CD8-positive, alpha-beta memory T cell (primary cell): ENCODE data around the gene UQCC2. TPM values are rescaled to one million over a fixed set of nuclear protein-coding genes. Genes with fewer than 3 reads are reported as not detected.

ENCODE experiments used
- CTCF ChIA-PET: fragments of 350-600 bp; sonication (Branson Sonifier 250); formaldehyde crosslinking; loops from one replicate; lab custom pipeline; 2021; ENCODE audit warnings: antibody characterized with exemption; lab: Charles Lee
- POLR2A ChIA-PET: fragments of 350-600 bp; sonication (Branson Sonifier 250); formaldehyde crosslinking; loops from one replicate; lab custom pipeline; 2021; ENCODE audit warnings: antibody characterized with exemption; lab: Charles Lee
- DNase-seq, 5 donors: peaks; one replicate each; pipeline versions ENCODE4 v3.0.0 to v3.0.0-alpha.2; 2020 to 2022; ENCODE audit warnings: mixed read lengths in 1 of 5
- H3K27ac ChIP-seq: one replicate; pipeline ENCODE4 v1.7.0; 2013; ENCODE audit warnings: low read depth, mild to moderate bottlenecking, low read length, moderate library complexity
- H3K27me3 ChIP-seq: 2 replicates; pipeline ENCODE4 v1.7.0; 2013; ENCODE audit warnings: low read length, mild to moderate bottlenecking; ENCODE audit not compliant: insufficient read depth, poor library complexity, severe bottlenecking
- H3K36me3 ChIP-seq: 2 replicates; pipeline ENCODE4 v1.7.0; 2013; ENCODE audit warnings: mild to moderate bottlenecking, low read length, moderate library complexity; ENCODE audit not compliant: insufficient read depth
- H3K4me1 ChIP-seq: 2 replicates; pipeline ENCODE4 v1.7.0; 2013; ENCODE audit warnings: mild to moderate bottlenecking, low read length, moderate library complexity; ENCODE audit not compliant: insufficient read depth
- H3K4me3 ChIP-seq: 2 replicates; pipeline ENCODE4 v1.7.0; 2013; ENCODE audit warnings: mild to moderate bottlenecking, low read length
- H3K9me3 ChIP-seq: 2 replicates; pipeline ENCODE4 v1.7.0; 2013; ENCODE audit warnings: mild to moderate bottlenecking, low read length
- H3K27ac Mint-ChIP-seq, 8 donors: one replicate each; pipeline ENCODE4 v1.8.0; 2020 to 2021; ENCODE audit warnings: mixed read lengths in 8 of 8, mild to moderate bottlenecking in 6 of 8, inconsistent platforms in 3 of 8, moderate library complexity in 3 of 8
- H3K27me3 Mint-ChIP-seq, 2 donors: one replicate each; pipeline ENCODE4 v1.8.0; 2020 to 2021; ENCODE audit warnings: mixed read lengths in 2 of 2, mild to moderate bottlenecking in 1 of 2, moderate library complexity in 1 of 2
- H3K36me3 Mint-ChIP-seq, 3 donors: one replicate each; pipeline ENCODE4 v1.8.0; 2020 to 2021; ENCODE audit warnings: mixed read lengths in 3 of 3, inconsistent platforms in 1 of 3, mild to moderate bottlenecking in 1 of 3
- H3K4me1 Mint-ChIP-seq, 3 donors: one replicate each; pipeline ENCODE4 v1.8.0; 2020 to 2021; ENCODE audit warnings: mixed read lengths in 3 of 3, inconsistent platforms in 1 of 3, mild to moderate bottlenecking in 1 of 3
- H3K4me3 Mint-ChIP-seq, 7 donors: one replicate each; pipeline ENCODE4 v1.8.0; 2020 to 2021; ENCODE audit warnings: mixed read lengths in 7 of 7, mild to moderate bottlenecking in 6 of 7, moderate library complexity in 4 of 7, inconsistent platforms in 2 of 7
- H3K9me3 Mint-ChIP-seq, 5 donors: one replicate each; pipeline ENCODE4 v1.8.0; 2020 to 2022; ENCODE audit warnings: mixed read lengths in 5 of 5, mild to moderate bottlenecking in 3 of 5, moderate library complexity in 2 of 5, inconsistent platforms in 1 of 5
- polyA plus RNA-seq: library from polyadenylated mRNA; unstranded; fragments of 300-500 nt; fragmentation: Illumina TruSeq; gene quantifications from one replicate; pipeline ENCODE4 v1.2.3, GENCODE V29; 2021
- total RNA-seq, 2 experiments: library from RNA; stranded (reverse); gene quantifications; one replicate each; pipeline ENCODE4 v1.2.3, GENCODE V29; 2021

Gene UQCC2
- total and polyA plus RNA-seq, 3 experiments from 2014 or later: 46.7 to 157 (median 150) TPM

GRCh38 chr6:33727932-33728331, 16.4 kb upstream of the UQCC2 start:
- peaks cover 14% of the 10 kb centered on the region for H3K4me1 ChIP-seq
- Mint-ChIP-seq H3K4me1 (peaks cover 5 to 8% (median 7%) of the 10 kb centered on the region in 3 donors), H3K4me3 (no peak overlapping the region), H3K9me3 (no peaks in the 10 kb centered on the region), H3K27ac (peak overlapping the region in 1 of 8 donors; percentile 72), H3K27me3 (peaks cover 8 to 34% of the 10 kb centered on the region in 2 donors), H3K36me3 (no peaks in the 10 kb centered on the region)
- DNase-seq: no peak
- no peak overlapping the region for H3K4me3 ChIP-seq
- no peaks in the 10 kb centered on the region for H3K27me3 ChIP-seq
- H3K27ac ChIP-seq: no peak overlapping the region
- H3K36me3 ChIP-seq: no peaks in the 10 kb centered on the region
- H3K9me3 ChIP-seq: no peaks in the 10 kb centered on the region
- ChIA-PET POLR2A (interaction anchor here (0.5 kb wide), 1 partner anchor 10 kb away, joined by 6 read pairs; no protein-coding TSS in a partner anchor), CTCF (interaction anchor here (0.8 kb wide), 1 partner anchor 16 kb away, joined by 4 read pairs; the partner anchor contains the start of gene UQCC2)

- H3K4me1 Mint-ChIP-seq: peaks cover 5 to 8% (median 7%) of the 10 kb centered on the region in 3 donors
- Histone ChIP-seq H3K36me3 (no peaks in the 10 kb centered on the region), H3K9me3 (no peaks in the 10 kb centered on the region), H3K4me1 (peaks cover 14% of the 10 kb centered on the region), H3K27ac (no peak overlapping the region), H3K27me3 (no peaks in the 10 kb centered on the region), H3K4me3 (no peak overlapping the region)
- H3K27me3 Mint-ChIP-seq: peaks cover 13 to 41% of the 10 kb centered on the region in 2 donors
- POLR2A ChIA-PET: no interaction called here
- CTCF ChIA-PET: no interaction called here
- no peaks in the 10 kb centered on the region for H3K36me3 Mint-ChIP-seq
- no peak for DNase-seq
- H3K9me3 Mint-ChIP-seq: no peaks in the 10 kb centered on the region
- H3K4me3 Mint-ChIP-seq: no peak overlapping the region
- H3K27ac Mint-ChIP-seq: no peak overlapping the region
Measured at GRCh38 chr6:33727126-33727525, 15.6 kb upstream of the UQCC2 start.

DNA sequence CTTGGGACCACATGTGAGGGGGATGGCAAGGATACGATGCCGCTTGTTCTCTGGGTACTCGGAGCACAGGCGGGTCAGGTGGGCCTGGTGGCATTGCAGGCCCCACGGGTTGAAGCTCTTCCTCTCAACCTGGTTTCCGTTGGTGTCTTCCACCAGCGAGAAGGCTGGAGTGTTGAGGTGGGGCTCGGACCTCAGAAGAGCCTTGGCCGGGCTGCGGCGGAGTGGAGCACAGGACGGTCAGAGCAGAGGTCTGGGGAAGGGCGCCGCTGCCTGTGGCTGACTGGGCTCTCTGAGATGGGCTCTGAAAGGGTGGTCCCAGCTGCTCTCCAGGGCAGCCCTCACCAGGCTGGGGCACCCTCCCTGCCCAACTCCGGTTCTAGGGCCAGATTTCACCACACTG, 15.2 kb upstream of the UQCC2 start:
- POLR2A ChIA-PET: no interaction called here
- CTCF ChIA-PET: interaction anchor here (1.3 kb wide), 2 partner anchors 13 to 18 kb away, joined by 4 read pairs; no protein-coding TSS in a partner anchor
- Mint-ChIP-seq H3K36me3 (no peaks in the 10 kb centered on the region), H3K4me3 (no peak overlapping the region), H3K27ac (no peak overlapping the region), H3K9me3 (no peaks in the 10 kb centered on the region), H3K4me1 (peaks cover 5 to 8% (median 7%) of the 10 kb centered on the region in 3 donors), H3K27me3 (peaks cover 14 to 42% of the 10 kb centered on the region in 2 donors)
- Histone ChIP-seq H3K4me1 (peaks cover 14% of the 10 kb centered on the region), H3K27me3 (no peaks in the 10 kb centered on the region), H3K36me3 (no peaks in the 10 kb centered on the region), H3K9me3 (no peaks in the 10 kb centered on the region), H3K27ac (no peak overlapping the region), H3K4me3 (no peak overlapping the region)
- no peak for DNase-seq

GRCh38 chr6:33725891-33726673, 14.6 kb upstream of the UQCC2 start:
- Mint-ChIP-seq H3K27ac (no peak overlapping the region), H3K27me3 (peaks cover 16 to 43% of the 10 kb centered on the region in 2 donors), H3K9me3 (no peaks in the 10 kb centered on the region), H3K36me3 (no peaks in the 10 kb centered on the region), H3K4me3 (no peak overlapping the region), H3K4me1 (peaks cover 5 to 8% (median 7%) of the 10 kb centered on the region in 3 donors)
- peaks cover 14% of the 10 kb centered on the region for H3K4me1 ChIP-seq
- no peak overlapping the region for H3K4me3 ChIP-seq
- no peaks in the 10 kb centered on the region for H3K27me3 ChIP-seq
- H3K36me3 ChIP-seq: no peaks in the 10 kb centered on the region
- no peak for DNase-seq
- no peak overlapping the region for H3K27ac ChIP-seq
- no peaks in the 10 kb centered on the region for H3K9me3 ChIP-seq
- ChIA-PET CTCF (interaction anchor here (1.3 kb wide), 2 partner anchors 12 to 18 kb away, joined by 4 read pairs; no protein-coding TSS in a partner anchor), POLR2A (no interaction called here)

- no peaks in the 10 kb centered on the region for H3K9me3 Mint-ChIP-seq
- H3K36me3 Mint-ChIP-seq: no peaks in the 10 kb centered on the region
- H3K27ac ChIP-seq: no peak overlapping the region
- no peak overlapping the region for H3K4me3 ChIP-seq
- H3K27me3 ChIP-seq: no peaks in the 10 kb centered on the region
- ChIA-PET CTCF (interaction anchor here (1.3 kb wide), 2 partner anchors 12 to 19 kb away, joined by 4 read pairs; no protein-coding TSS in a partner anchor), POLR2A (no interaction called here)
- H3K27ac Mint-ChIP-seq: peak overlapping the region in 1 of 8 donors; percentile 43
- no peak for DNase-seq
- H3K4me1 ChIP-seq: peaks cover 14% of the 10 kb centered on the region
- H3K4me3 Mint-ChIP-seq: no peak overlapping the region
- peaks cover 5 to 8% (median 7%) of the 10 kb centered on the region in 3 donors for H3K4me1 Mint-ChIP-seq
- H3K36me3 ChIP-seq: no peaks in the 10 kb centered on the region
- peaks cover 16 to 48% of the 10 kb centered on the region in 2 donors for H3K27me3 Mint-ChIP-seq
- H3K9me3 ChIP-seq: no peaks in the 10 kb centered on the region
Measured at GRCh38 chr6:33725222-33725621, 13.7 kb upstream of the UQCC2 start.

GRCh38 chr6:33724102-33725023, 12.9 kb upstream of the UQCC2 start:
- H3K9me3 Mint-ChIP-seq: no peaks in the 10 kb centered on the region
- Histone ChIP-seq H3K4me1 (peaks cover 14% of the 10 kb centered on the region), H3K9me3 (no peaks in the 10 kb centered on the region), H3K36me3 (no peaks in the 10 kb centered on the region), H3K27ac (no peak overlapping the region), H3K4me3 (peak overlapping the region; percentile 20), H3K27me3 (no peaks in the 10 kb centered on the region)
- peaks cover 5 to 8% (median 7%) of the 10 kb centered on the region in 3 donors for H3K4me1 Mint-ChIP-seq
- ChIA-PET CTCF (interaction anchor here (1.4 kb wide), 1 partner anchor 22 kb away, joined by 3 read pairs; no protein-coding TSS in a partner anchor), POLR2A (no interaction called here)
- H3K36me3 Mint-ChIP-seq: no peaks in the 10 kb centered on the region
- no peak overlapping the region for H3K4me3 Mint-ChIP-seq
- H3K27me3 Mint-ChIP-seq: peaks cover 17 to 51% of the 10 kb centered on the region in 2 donors
- H3K27ac Mint-ChIP-seq: no peak overlapping the region
- DNase-seq: peak in 1 of 5 donors; percentile 18

- Histone ChIP-seq H3K36me3 (no peaks in the 10 kb centered on the region), H3K27ac (no peak overlapping the region), H3K4me3 (peak overlapping the region; percentile 20), H3K27me3 (no peaks in the 10 kb centered on the region), H3K4me1 (peaks cover 14% of the 10 kb centered on the region), H3K9me3 (no peaks in the 10 kb centered on the region)
- CTCF ChIA-PET: interaction anchor here (1.4 kb wide), 1 partner anchor 23 kb away, joined by 3 read pairs; no protein-coding TSS in a partner anchor
- DNase-seq: no peak
- no peaks in the 10 kb centered on the region for H3K9me3 Mint-ChIP-seq
- POLR2A ChIA-PET: no interaction called here
- H3K36me3 Mint-ChIP-seq: no peaks in the 10 kb centered on the region
- H3K27ac Mint-ChIP-seq: no peak overlapping the region
- no peak overlapping the region for H3K4me3 Mint-ChIP-seq
- peaks cover 17 to 51% of the 10 kb centered on the region in 2 donors for H3K27me3 Mint-ChIP-seq
- H3K4me1 Mint-ChIP-seq: peaks cover 5 to 8% (median 7%) of the 10 kb centered on the region in 3 donors
Measured at GRCh38 chr6:33723371-33724085, 12.0 kb upstream of the UQCC2 start.
